ENCODE data around the gene TENT4A.

TENT4A gene

DNA sequence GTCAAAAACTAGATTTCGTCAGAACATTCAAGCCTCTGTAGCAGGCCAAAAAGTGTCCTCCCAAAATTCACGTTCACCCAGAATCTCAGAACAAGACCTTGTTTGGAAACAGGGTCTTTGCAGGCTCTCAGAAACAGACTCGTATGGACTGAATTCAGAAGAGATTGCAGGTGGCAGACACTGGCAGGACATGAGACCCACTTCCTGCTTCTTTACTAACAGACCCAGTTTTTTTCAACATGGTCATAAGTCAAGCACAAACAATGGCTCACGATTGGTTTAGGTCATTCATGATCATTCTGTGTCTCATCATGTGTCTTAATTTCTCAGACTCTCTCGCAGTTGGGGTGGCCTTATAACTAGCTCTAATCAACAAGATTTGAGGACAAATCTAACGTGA, 5.4 kb upstream of the TENT4A start:
- no peaks in the 10 kb centered on the region for H3K36me3 Mint-ChIP-seq

DNA sequence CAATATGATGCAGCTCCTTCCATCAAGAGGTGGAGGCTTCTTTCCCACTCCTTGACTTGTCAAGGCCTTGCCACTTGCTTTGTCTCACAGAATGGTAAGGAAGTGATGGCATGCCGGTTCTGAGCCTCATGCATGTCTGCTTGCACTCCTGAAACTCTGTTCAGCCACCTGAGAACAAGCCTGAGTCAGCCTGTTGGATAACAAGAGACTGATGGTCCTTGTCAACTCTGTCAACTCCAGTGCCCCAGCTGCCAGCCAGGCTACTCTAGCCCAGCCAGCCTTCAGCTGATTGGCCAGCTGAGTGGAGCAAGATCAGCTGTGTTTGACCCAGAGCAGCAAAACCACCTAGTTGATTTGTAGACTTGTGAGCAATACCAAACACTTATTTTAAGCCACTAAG, 4.4 kb upstream of the TENT4A start:
- Mint-ChIP-seq H3K4me3 (no peak overlapping the region), H3K27ac (no peak overlapping the region), H3K9me3 (ENCODE audit: low read depth) (no peaks in the 10 kb centered on the region), H3K36me3 (no peaks in the 10 kb centered on the region), H3K27me3 (no peaks in the 10 kb centered on the region), H3K4me1 (ENCODE audit: low read depth) (peaks cover 10% of the 10 kb centered on the region)

More for the DNA sequence above, 5.4 kb upstream of the TENT4A start:
- Mint-ChIP-seq H3K27ac (no peak overlapping the region), H3K9me3 (ENCODE audit: low read depth) (no peaks in the 10 kb centered on the region), H3K4me3 (no peak overlapping the region), H3K4me1 (ENCODE audit: low read depth) (peaks cover 10% of the 10 kb centered on the region), H3K27me3 (no peaks in the 10 kb centered on the region)

DNA sequence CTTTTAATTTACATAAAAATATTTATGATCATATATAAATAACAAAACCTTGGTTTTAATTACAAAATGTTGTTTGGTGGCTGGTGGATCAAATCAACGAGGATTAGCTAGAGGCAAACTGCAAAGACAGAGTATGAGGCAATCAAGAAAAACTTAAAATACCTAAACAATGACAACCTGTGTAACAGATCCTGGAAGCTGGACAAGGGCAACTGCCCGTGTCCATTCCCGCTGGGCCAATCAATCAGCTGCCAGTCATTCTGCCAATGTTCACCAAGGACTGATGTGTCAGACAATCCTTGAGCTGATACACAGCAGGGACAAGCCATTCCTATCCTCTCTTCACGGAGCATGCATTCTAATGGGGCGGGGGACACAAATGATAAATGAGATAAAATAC, 3.2 kb upstream of the TENT4A start:
- Mint-ChIP-seq H3K27ac (no peak overlapping the region), H3K4me3 (no peak overlapping the region), H3K9me3 (ENCODE audit: low read depth) (no peaks in the 10 kb centered on the region), H3K36me3 (no peaks in the 10 kb centered on the region), H3K4me1 (ENCODE audit: low read depth) (peaks cover 12% of the 10 kb centered on the region), H3K27me3 (no peaks in the 10 kb centered on the region)

DNA sequence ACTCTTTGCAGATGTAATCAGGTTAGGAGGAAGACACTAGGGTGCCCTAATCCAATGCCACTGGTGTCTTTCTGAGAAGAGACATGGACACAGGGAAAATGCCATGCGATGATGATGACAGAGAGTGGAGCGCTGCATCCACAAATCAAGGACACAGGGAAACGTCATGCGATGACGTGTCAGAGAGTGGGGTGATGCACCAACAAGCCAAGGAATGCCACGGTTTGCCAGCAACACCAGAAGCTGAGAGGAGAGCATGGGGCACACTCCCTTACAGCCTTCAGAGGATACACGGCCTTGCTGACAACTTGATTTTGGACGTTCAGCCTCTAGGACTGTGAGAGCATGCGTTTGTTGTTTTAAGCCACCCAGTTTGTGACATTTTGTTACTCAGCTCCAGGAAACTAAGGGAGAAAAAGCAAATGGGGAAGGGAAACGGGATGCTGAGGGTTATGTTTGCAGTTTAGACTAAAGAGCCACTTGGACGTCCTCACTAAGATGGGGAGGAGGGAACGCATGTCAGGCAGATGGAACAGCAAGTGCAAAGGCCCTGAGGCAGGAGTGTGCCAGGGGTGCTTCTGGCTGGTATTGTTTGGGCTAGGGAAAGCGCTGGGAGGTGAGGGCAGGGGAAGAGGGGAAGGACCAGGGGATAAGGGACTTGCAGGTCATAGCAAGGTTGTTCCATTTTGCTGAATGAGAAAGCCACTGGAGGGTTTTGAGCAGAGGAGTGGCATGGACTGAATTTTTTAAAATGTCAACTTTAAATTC, 2.5 kb upstream of the TENT4A start:
- no peaks in the 10 kb centered on the region for H3K27me3 Mint-ChIP-seq
- H3K27ac Mint-ChIP-seq: no peak overlapping the region

DNA sequence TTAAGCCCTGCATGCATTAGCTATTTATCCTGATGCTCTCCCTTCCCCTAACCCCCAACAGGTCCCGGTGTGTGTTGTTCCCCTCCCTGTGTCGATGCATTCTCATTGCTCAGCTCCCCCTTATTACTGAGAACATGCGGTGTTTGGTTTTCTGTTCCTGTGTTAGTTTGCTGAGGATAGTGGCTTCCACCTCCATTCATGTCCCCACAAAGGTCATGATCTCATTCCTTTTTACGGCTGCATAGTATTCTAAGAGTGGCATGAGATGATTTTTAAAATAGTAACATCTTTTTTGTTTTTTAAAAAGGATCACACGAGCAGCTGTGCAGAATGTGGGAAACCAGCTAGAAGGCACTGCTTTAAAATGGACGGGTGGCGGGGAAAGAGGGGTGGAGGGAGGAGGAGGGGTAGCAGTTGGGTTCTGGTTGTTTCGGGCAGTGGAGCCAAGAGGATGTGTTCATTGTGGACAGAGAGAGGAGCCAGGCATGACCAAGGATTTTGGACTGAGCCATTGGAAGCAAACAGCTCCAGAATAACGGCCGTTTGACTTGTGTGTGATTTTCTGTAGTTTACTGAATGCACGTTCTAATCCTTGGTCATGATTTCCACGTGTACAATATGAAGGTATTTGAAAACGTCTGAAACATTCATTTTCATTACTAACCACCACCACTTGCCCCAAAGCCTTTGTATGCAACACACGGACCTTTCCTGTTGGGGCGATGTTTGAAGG, 1.7 kb upstream of the TENT4A start:
- Mint-ChIP-seq H3K27me3 (no peaks in the 10 kb centered on the region), H3K4me3 (peak overlapping the region; percentile 89), H3K9me3 (ENCODE audit: low read depth) (no peaks in the 10 kb centered on the region), H3K36me3 (no peaks in the 10 kb centered on the region), H3K27ac (peak overlapping the region; percentile 94), H3K4me1 (ENCODE audit: low read depth) (peaks cover 27% of the 10 kb centered on the region)

More for the DNA sequence above, 2.5 kb upstream of the TENT4A start:
- Mint-ChIP-seq H3K4me3 (peak overlapping the region; percentile 32), H3K9me3 (ENCODE audit: low read depth) (no peaks in the 10 kb centered on the region), H3K4me1 (ENCODE audit: low read depth) (peaks cover 18% of the 10 kb centered on the region), H3K36me3 (no peaks in the 10 kb centered on the region)

DNA sequence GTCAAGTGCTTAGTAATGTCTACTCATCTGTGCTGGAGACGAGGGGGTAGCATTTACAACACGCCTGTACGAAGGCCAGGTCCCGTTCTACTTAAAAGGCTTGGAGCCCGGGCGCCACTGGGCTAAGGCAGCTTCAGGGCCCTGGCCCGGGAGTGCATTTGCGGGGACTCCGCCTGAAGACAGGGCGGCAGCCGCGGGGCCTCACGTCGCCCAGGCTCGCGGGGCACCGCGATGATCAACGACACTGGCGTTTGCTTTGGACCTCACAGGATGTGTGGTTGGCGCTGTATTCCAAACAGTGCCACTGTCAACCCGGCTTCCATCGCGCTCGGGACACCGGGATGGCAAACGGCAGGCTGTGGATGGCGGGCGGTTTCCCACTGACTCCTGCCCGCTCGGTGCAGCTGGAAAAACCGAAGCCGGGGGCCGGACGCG, 1.1 kb upstream of the TENT4A start:
- peak overlapping the region; percentile 89 for H3K4me3 Mint-ChIP-seq
- H3K27ac Mint-ChIP-seq: peak overlapping the region; percentile 94
- H3K4me1 Mint-ChIP-seq (ENCODE audit: low read depth): peaks cover 32% of the 10 kb centered on the region
- H3K36me3 Mint-ChIP-seq: no peaks in the 10 kb centered on the region
- no peaks in the 10 kb centered on the region for H3K27me3 Mint-ChIP-seq
- no peaks in the 10 kb centered on the region for H3K9me3 Mint-ChIP-seq (ENCODE audit: low read depth)

DNA sequence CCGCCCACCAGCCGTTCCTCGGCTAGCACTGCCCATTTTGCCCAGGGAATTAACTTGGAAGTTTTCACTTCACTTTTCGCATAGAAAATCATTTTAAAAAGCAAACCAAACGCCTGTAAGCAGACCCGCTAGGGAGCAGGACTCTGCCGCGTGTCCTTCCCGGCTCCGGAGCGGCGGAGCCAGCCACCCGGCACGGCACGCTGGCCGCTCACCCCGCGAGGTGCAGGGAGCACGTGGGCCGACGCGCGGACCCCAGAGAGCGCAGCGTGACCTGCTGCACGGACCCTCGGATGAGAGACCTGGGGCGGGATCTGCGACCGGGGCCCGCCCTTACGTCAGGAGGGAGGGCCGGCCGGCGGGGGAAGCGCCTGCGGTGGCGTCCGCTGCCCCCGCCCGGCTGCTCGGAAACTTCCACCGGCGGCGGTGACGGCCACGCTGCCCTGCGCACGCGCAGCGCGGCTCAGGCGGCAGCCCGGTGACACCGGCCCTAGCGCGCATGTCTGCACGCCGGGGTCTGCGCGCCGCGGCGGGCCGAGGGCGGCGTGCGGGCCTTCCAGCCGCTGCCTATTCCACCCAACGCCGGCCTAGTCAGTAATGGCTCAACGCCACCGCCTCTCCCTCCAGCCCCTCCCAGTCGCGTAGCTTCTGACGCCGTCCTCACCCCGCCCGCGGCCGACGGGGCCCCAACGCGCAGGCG, 507 bp upstream of the TENT4A start:
- H3K36me3 Mint-ChIP-seq: no peaks in the 10 kb centered on the region
- H3K27ac Mint-ChIP-seq: peak overlapping the region; percentile 94
- H3K9me3 Mint-ChIP-seq (ENCODE audit: low read depth): no peaks in the 10 kb centered on the region
- H3K27me3 Mint-ChIP-seq: no peaks in the 10 kb centered on the region
- H3K4me3 Mint-ChIP-seq: peak overlapping the region; percentile 89
- peaks cover 37% of the 10 kb centered on the region for H3K4me1 Mint-ChIP-seq (ENCODE audit: low read depth)

DNA sequence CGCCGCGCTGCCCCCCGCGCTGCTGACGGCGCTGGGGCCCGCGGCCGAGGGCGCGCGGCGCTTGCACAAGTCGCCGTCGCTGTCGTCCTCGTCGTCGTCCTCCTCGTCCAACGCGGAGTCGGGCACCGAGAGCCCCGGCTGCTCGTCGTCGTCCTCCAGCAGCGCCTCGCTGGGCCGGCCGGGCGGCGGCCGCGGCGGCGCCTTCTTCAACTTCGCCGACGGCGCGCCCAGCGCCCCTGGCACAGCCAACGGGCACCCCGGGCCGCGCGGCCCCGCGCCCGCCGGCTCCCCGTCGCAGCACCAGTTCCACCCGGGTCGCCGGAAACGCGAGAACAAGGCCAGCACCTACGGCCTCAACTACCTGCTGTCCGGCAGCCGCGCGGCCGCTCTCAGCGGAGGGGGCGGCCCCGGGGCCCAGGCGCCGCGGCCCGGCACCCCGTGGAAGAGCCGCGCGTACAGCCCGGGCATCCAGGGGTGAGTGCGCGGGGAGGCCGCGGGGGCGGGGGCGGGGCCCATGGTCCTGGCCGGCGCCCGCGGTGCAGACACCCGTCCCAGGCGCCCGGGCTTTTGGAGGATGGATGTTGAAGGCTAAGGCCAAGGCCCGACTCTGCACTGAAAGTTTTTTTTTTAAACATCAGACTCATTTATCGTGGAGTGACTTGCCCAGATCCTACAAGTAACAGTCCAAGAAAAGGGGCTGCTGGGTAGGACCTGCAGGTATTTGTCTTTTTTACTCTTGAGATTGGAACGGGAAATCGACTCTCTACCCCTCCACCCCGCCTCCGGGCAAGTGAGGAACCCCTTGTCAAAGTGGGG, 1.2 kb downstream of the TENT4A start:
- H3K4me1 Mint-ChIP-seq (ENCODE audit: low read depth): peaks cover 53% of the 10 kb centered on the region
- H3K36me3 Mint-ChIP-seq: no peaks in the 10 kb centered on the region
- H3K9me3 Mint-ChIP-seq (ENCODE audit: low read depth): no peaks in the 10 kb centered on the region
- peak overlapping the region; percentile 82 for H3K27ac Mint-ChIP-seq
- peak overlapping the region; percentile 93 for H3K4me3 Mint-ChIP-seq
- no peaks in the 10 kb centered on the region for H3K27me3 Mint-ChIP-seq

DNA sequence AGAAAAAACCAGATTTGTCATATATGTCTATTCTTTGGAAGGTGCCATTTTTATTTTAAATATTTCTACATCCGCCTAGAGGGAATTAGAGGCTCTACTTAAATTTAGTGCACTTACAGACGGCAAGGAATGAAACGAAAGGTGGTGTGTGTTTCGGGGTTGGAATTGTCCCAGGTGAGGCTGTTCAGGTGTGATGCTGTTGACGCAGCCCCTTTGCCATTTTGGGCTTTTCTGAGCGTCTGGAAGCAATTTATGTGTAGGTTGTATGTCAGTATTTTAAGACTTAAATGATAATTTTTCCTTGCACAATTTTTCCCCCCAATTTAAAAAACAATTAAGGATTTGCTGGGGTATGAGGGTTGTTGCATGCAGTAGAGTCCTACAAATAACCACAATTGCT, 2.0 kb downstream of the TENT4A start:
- H3K27ac Mint-ChIP-seq: peak overlapping the region; percentile 46
- H3K4me3 Mint-ChIP-seq: peak overlapping the region; percentile 93
- H3K27me3 Mint-ChIP-seq: no peaks in the 10 kb centered on the region
- no peaks in the 10 kb centered on the region for H3K9me3 Mint-ChIP-seq (ENCODE audit: low read depth)
- H3K36me3 Mint-ChIP-seq: no peaks in the 10 kb centered on the region
- peaks cover 62% of the 10 kb centered on the region for H3K4me1 Mint-ChIP-seq (ENCODE audit: low read depth)

DNA sequence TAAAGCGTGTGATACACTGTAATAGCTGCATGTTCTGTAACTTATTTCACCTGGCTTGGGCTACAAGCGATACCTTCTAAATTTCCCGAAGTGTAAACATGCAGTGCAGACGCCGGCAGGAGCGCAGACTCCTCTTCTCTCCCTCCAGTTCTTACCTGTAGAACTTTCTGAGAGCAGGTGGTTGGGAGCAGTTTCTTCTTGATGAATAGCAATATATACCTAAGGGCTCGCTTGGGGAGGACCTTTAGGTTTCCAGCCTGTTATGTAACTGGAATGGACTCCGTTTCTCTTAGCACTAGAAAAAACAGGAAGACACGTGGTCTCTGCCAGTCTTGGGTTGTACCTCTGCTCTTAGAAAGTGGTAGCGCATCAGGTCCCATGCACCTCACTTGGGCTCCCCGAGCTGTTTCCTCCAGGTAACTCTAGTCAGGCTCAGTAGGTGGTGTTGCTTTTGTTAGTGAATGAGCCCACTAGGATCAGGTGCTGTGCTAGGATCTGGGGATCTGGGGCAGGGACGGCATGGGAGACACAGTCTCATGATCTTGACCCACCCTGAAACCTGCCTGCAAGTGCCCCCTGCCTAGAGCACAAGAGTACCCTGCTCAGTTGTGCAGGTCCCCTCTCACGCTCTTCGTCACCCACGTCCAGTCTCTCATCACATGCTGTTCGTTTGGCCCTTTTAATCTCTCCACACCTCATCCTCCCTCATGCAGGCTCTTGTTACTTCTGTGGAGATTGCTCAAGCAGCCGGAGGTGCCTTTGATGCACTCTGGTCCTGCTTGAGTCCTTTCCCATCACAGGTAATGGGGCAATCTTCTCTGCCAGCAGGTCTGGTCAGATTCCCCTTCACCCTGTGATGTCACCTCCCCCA, 2.8 kb downstream of the TENT4A start:
- Mint-ChIP-seq H3K36me3 (no peaks in the 10 kb centered on the region), H3K4me3 (peak overlapping the region; percentile 93), H3K4me1 (ENCODE audit: low read depth) (peaks cover 64% of the 10 kb centered on the region), H3K27ac (peak overlapping the region; percentile 54), H3K27me3 (no peaks in the 10 kb centered on the region), H3K9me3 (ENCODE audit: low read depth) (no peaks in the 10 kb centered on the region)

DNA sequence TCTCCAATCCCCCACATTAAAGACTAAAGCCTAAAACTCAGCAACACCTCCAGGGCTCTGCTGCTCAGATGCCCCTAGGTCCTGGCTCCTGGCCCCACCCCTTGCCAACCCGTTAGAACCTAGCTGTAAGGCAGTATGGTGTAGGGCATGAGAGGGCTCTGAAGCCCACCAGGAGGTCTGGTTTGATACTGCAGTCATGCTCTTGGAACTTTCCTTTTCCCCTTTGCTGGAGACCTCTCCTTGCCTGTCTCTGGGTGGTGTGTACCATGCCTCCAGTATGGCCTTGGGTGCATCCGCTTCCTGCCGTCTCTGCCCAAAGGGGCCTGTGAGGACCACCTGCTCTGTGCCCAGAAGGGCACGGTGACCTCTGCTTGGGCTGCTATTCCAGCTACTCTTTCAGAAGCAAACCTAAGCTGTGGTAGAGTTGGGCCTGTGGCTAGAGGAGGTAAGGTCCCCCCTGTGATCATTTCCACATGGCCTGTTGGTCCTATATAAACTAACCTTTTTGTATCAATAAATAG, 3.5 kb downstream of the TENT4A start:
- no peaks in the 10 kb centered on the region for H3K27me3 Mint-ChIP-seq
- no peaks in the 10 kb centered on the region for H3K36me3 Mint-ChIP-seq
- no peaks in the 10 kb centered on the region for H3K9me3 Mint-ChIP-seq (ENCODE audit: low read depth)
- H3K4me3 Mint-ChIP-seq: peak overlapping the region; percentile 93
- peak overlapping the region; percentile 10 for H3K27ac Mint-ChIP-seq
- H3K4me1 Mint-ChIP-seq (ENCODE audit: low read depth): peaks cover 68% of the 10 kb centered on the region

DNA sequence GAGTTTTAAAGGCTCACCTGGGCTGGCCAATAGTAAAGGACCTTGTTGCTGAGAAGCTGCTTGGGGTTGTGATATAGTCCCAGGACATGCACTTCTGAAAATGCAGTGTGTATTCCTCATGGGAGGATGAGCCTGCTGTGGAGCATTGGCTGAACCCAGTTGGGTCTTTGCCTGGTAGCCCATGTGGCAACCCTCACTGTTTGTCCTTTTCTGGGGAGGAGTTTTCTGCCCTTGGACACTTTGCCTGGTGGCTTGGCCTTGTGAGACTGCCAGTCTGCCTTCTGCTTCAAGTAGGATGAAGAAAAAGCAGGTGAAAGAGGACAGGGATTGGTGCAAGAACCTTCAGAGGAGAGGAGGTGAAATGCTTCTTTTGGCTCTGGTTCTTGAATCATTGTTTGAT, 4.0 kb downstream of the TENT4A start:
- Mint-ChIP-seq H3K9me3 (ENCODE audit: low read depth) (no peaks in the 10 kb centered on the region), H3K36me3 (no peaks in the 10 kb centered on the region), H3K27me3 (no peaks in the 10 kb centered on the region), H3K4me1 (ENCODE audit: low read depth) (peaks cover 69% of the 10 kb centered on the region), H3K4me3 (peak overlapping the region; percentile 31), H3K27ac (no peak overlapping the region)

DNA sequence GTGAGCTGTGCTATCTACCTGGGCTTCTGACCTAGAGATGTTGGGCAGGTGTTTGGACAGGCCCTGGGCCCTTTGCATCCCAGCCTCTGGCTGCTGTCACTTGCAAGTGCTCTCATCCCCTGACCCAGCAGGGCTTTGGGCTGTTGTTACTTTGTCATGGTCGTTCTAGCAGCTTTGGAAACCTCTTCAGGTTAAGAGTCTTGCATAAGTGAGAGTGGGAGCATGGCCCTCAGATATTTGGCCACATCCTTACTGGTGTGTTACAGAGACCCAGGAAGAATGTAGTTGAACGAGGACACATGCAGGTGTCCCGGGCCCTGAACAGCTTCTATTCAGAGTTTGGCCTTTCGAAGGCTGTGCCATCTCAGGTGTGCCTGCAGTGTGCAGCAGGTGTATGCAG, 4.5 kb downstream of the TENT4A start:
- no peaks in the 10 kb centered on the region for H3K27me3 Mint-ChIP-seq
- peak overlapping the region; percentile 31 for H3K4me3 Mint-ChIP-seq
- H3K9me3 Mint-ChIP-seq (ENCODE audit: low read depth): no peaks in the 10 kb centered on the region
- H3K4me1 Mint-ChIP-seq (ENCODE audit: low read depth): peaks cover 74% of the 10 kb centered on the region
- H3K27ac Mint-ChIP-seq: no peak overlapping the region
- H3K36me3 Mint-ChIP-seq: no peaks in the 10 kb centered on the region
